ENCODE results near the gene GGN.
"Not testable (repeated sequence)": the region's sequence is repeated elsewhere in the genome, so short reads cannot be mapped to it uniquely, and the experiment has no call there.

Gene GGN

DNA sequence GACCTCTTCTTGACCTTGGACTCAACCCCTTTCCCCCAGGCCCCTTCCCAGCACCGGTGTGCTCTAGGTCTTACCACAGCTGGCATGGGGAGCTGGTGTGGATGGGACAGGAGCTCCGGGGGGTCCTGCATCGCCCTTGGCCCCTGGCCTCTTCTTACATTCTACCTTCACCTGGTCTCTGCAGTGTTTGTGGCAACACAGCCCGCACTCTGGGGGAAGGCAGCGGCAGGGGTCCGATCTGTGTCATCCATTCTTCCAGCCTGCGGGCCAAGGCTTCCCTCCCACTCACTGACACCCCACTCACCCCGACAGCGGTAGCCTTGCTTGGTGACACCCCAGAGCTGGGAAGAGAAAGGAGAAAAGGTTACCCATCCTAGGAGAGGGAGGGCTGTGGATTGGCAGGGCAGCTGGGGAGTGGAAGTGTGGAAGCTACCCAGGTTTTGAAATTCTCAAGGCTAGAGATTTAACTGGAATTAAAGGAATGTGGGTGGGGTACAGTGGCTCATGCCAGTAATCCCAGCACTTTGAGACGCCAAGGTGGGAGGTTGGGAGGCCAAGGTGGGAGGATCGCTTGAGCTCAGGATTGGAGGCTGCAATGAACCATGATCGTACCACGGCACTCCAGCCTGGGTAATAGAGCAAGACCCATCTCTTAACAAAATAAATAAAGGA, 23.3 kb upstream of the GGN start:
- DNase-seq (ENCODE audit: low read depth), result no peak

DNA sequence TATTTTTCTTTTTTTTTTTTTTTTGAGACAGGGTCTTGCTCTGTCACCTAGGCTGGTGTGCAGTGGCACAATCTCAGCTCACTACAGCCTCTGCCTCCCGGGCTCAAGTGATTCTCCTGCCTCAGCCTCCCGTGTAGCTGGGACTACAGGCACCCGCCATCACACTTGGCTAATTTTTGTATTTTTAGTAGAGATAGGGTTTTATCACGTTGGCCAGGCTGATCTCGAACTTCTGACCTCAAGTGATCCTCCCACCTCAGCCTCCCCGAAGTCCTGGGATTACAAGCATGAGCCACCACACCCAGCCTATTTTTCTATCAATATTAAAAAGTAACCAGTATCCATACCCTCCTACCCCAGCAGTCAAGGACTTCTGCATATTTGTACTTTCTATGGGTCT, 22.6 kb upstream of the GGN start:
- DNase-seq (ENCODE audit: low read depth), result not testable (repeated sequence)

DNA sequence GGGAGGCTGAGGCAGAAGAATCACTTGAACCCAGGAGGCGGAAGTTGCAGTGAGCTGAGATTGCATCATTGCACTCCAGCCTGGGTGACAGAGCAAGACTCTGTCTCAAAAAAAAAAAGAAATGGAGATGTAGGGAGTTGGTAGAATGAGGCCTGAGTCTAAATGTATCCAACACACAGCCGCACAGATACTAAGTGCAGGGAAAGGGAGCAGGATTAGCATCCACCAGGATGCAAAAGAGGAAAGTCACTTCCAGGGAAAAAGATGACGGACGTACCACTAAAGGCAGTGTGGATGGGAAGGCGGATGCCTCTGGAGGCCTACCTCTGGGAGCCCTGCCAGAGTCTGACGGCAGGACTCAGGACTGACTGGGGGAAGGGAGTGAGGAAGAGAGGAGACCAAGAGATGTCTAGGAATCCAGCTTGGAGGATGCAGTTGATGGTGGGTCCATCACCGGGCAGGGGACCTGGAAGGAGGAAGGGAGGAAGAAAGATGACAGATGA, 21.8 kb upstream of the GGN start:
- DNase-seq (ENCODE audit: low read depth), result no peak

DNA sequence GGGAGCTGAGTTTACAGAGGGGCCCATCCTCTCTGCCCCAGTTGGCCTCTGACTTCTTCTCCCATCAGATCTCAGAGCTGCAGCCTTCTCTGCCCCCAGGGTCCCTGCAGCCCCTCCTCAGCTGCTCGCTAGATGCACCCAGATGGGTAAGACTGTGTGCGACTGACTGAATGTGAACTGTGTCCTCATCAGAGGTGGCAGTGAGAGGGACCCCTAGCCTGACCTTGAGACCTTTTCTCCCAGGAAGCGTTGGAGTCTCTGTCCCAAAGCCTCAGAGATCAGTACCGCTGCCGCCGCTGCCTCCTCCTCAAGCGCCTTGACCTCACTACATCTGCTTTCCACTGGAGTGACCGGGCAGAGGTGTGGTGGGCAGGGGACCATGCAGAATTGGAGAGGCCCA, 17.4 kb upstream of the GGN start:
- no peak for DNase-seq (ENCODE audit: low read depth)

DNA sequence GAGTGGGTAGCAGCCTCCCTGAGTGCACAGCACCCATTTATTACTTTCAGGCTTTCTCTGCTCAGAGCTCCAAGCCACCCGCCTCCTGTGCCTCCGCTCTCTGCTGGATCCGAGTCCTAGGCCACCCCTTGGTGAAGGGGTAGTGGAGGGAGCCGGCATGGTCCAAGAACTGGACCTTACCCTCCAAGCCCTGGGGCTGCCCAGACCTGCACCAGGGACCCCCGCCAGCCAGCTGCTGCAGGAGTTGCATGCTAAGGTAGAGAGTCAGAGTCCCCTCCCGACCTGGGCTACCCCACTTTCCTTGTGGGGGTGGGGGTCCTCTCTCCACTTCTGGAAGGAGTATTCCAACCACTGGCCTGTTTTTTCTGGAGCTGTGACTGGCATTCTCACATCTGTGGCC, 17.0 kb upstream of the GGN start:
- DNase-seq (ENCODE audit: low read depth), result no peak

DNA sequence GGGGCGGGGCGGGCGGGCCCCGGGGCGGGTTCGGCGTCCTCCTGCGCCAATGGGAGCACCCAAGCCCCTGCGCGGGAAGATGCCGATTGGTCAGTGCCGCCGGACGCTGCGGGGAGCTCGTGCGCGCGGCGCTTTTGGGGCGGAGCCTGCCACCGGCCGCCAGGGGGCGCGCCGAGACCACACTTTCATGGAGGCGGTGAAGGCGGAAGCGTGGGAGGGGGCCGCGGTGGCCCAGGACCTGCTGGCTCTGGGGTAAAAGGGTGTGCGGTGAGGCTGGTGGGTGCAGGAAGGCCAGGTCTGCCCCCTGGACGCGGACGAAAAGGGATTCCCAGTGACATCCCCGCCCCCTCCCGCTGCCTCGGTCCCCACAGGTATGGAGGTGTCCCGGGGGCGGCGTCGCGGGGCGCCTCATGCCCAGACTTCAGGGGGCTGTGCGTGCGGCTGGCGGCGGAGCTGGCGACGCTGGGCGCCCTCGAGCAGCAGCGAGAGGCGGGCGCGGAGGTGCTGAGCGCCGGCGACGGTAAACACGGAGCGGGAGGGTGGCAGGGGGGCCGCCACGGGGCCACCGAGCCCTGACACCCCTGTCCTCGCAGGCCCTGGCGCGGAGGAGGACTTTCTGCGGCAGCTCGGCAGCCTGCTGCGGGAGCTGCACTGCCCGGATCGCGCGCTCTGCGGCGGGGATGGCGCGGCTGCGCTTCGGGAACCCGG, 15.3 kb upstream of the GGN start, which contains the start of gene FAM98C:
Gene FAM98C (plus strand): TSS at position 127 of the 708 bp plus-strand sequence. CDS start 61 bp downstream, at position 188.
- peak; percentile 60 for DNase-seq (ENCODE audit: low read depth)

DNA sequence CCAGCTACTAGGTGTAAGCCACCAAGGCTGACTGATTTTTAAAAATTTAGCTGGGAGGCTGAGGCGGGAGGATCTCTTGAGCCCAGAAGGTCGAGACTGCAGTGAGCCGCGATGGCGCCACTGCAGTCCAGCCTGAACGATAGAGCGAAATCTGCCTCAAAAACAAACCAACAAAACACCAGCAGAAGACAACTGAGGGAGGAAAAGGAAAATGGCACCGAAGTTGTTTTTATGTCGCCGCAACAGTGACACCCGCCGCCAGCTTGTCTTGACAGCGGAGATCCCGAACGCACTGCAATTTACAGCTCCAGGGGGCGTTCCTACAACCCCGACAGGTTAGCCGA, 14.8 kb upstream of the GGN start:
- DNase-seq (ENCODE audit: low read depth), result no peak

DNA sequence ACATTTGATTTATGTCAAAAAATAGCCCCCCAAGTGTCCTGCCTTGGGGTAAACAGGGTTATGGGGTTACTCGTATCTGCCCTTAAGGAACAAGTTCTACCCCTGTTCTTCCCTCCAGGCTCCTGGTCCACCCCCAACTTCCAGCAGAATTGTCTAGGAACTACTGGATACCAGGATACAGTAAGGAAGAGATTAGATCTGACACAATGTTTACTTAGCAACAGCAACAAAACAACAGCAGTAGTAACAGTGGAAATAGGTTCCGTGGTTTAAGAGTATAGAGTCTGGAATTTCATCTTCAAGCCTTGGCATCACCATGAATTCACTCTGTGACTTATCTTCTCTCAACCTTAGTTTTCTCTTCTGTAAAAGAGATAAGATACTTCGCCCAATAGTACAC, 13.3 kb upstream of the GGN start:
- no peak for DNase-seq (ENCODE audit: low read depth)

DNA sequence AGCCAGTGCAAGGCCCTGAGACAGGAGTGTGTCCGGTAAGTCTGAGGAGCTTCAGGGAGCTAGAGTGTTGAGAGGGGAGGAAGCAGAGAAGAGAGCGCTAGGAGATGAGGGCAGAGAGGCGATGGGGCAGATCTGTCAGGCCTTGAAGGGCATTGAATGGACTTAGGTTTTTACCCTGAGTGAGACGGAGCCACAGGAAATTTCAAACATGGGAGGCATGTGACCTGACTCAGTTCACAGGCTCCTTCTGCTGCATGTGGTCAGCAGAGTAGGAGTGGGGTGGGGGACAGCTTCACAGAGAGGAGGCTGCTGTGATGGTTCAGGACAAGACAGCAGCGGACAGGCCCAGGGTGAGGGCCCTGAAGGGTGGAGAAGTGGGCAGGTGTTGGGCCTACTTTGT, 12.5 kb upstream of the GGN start:
- DNase-seq (ENCODE audit: low read depth), result no peak

DNA sequence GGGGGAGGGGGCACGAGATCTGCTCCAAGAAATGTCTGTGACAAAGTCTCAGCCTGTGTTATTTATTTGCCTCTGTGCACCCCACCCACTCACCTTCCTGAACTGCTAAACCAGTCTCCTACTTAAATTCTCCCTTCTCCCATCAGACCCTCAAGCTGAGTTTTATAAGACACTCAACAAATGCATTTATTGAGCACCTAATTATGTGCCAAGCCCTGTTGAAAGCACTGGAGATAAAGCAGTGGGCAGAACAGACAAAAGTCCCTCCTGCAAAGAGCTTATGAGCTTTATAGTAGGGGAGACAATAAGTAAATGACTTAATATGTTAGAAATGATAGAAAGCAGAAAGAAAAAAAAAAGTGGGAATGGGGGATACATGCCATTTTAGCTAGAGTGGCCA, 11.7 kb upstream of the GGN start:
- no peak for DNase-seq (ENCODE audit: low read depth)

DNA sequence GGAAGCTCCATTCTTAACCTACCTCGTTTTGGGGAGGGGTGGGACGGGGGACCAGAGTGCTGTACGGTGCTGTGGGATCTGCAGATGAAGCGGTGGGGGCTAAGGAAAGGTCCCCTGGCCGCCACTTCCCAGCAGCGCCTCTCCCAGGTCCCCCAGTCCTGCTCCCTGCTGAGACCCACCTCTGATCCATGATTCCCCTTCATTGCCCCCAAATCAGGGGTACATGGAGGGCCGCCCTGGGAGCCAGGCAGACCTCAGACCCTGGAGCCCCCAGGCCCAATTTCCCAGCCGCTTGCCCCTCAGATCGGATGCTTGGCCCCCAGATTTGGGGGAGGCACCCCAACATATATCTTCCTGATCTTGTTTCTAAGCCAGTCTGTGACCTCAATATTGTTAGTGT, 11.2 kb upstream of the GGN start:
- no peak for DNase-seq (ENCODE audit: low read depth)

DNA sequence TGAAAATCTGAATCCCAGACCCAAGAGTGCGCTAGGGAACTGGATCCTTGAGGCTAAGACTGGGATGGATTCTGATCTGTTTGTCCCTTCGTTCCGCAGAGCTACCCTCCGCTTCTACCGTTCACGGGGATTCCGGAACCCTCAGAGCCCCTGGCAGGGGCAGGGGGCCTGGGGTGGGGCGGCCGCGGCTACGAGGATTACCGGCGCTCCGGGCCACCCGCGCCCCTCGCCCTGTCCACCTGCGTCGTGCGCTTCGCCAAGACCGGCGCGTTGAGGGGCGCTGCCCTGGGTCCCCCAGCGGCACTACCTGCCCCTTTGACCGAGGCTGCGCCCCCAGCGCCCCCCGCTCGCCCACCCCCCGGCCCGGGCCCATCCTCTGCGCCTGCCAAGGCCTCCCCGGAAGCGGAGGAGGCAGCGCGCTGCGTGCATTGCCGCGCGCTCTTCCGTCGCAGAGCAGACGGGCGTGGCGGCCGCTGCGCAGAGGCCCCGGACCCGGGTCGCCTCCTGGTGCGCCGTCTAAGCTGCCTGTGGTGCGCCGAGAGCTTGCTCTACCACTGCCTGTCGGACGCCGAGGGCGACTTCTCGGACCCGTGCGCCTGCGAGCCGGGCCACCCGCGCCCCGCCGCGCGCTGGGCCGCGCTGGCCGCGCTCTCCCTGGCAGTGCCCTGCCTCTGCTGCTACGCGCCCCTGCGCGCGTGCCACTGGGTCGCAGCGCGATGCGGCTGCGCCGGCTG, 7.7 kb upstream of the GGN start:
- no peak for DNase-seq (ENCODE audit: low read depth)

DNA sequence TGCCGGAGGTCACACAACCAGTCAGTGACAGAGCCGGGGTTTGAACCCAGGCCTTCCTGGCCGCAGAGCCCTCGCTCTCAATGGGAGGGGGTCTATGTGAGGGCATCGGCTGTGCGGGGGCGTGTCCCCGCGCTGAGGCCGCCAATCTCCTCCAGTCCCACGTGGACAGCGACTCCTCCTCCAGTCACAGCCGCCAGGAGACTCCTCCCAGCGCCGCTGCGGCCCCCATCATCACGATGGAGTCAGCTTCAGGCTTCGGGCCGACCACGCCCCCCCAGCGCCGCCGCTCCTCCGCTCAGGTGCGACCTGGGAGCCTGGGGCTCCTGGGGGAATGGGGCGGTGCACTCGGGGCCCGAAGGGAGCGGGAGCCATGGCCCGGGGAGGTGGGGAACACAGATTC, 6.7 kb upstream of the GGN start:
- no peak for DNase-seq (ENCODE audit: low read depth)

DNA sequence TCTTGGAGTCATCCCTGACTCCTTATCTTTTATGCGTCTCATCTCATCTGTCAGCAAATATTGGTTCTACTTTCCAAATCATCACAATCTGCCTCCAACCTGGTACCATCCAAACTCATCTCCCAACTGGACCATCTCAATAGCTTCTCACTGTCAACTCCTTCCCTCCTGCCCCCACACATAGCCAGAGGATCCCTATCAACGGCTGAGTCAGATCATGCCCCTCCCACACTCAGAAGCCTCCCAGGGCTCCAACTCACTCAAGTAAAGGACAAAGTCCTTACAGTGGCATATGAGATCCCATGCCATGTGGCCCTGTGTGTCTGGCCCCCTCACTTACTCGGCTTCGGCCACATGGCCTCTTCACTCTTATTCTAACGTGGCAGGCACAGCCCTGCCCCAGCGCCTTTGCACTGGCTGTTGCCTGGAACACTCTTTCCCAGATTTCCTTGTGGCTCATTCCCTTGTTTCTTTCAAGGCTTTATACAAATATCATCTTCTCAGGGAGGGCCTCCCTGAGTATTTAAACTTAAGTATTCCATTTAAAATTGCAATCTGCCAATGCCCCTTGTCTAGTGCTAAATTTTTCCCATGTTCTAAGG, 5.0 kb upstream of the GGN start:
- DNase-seq (ENCODE audit: low read depth), result no peak

DNA sequence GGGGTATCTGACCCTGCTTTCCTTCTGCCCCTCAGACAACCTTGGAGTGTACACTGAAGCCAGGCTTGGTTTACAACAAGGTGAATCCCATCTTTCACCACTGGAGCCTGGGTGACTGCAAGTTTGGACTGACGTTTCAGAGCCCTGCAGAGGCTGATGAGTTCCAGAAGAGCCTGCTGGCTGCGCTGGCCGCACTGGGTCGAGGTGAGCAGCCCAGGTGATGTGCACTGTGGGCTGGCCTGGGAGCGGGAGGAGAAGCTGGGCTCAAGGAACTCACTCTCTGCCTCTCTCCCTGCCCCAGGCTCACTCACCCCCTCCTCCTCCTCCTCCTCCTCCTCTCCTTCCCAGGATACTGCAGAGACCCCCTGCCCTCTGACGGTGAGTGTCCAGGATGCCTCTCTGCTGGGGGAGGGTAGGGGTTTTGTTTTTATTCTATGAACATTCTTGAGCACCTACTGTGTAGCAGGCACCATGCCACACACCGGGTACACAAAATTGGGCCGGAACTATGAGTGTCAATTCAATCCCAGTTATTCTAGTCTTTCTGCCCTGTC, 4.2 kb upstream of the GGN start:
- DNase-seq (ENCODE audit: low read depth), result no peak

DNA sequence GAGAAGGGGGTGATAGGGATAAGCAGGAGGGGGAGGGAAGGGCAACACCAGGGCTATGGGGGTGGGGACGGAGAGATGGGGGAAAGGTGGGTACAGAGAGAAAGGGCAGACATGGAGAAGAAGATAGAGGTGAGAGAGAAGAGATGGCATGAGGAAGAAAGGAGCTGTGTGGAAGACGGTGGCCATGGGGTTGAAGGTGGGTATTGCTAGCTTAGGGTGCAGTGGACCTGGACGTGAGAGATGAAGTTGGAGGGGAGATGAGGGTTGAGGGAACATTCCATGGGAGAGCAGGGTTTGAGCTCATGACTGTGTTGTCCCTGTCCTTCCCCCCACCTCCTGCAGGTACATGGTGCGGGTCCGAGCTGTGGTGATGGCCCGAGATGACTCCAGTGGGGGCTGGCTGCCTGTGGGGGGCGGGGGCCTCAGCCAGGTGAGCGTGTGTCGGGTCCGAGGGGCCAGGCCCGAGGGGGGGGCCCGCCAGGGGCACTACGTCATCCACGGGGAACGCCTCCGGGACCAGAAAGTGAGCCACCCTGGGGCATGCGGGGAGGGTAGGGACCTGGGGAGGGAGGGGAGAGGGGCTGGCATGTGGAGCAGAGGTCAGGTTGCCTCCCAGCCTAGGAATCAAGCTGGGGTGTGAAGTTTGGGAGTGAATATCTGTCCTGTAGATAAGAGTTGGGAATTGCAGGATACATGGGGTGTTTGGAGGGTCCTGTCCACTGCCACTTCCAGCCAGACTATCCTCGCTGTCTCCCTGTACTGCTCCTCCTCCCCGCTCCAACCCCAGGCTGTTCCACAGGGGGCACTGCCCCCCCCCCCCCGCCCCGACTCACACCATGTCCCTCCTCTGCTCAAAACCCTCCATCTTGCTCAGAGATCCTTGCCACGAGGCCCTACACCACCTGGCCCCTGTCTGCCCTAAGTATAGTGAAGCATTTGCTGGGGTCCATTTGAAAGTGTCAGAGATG, 2.4 kb upstream of the GGN start:
- no peak for DNase-seq (ENCODE audit: low read depth)

DNA sequence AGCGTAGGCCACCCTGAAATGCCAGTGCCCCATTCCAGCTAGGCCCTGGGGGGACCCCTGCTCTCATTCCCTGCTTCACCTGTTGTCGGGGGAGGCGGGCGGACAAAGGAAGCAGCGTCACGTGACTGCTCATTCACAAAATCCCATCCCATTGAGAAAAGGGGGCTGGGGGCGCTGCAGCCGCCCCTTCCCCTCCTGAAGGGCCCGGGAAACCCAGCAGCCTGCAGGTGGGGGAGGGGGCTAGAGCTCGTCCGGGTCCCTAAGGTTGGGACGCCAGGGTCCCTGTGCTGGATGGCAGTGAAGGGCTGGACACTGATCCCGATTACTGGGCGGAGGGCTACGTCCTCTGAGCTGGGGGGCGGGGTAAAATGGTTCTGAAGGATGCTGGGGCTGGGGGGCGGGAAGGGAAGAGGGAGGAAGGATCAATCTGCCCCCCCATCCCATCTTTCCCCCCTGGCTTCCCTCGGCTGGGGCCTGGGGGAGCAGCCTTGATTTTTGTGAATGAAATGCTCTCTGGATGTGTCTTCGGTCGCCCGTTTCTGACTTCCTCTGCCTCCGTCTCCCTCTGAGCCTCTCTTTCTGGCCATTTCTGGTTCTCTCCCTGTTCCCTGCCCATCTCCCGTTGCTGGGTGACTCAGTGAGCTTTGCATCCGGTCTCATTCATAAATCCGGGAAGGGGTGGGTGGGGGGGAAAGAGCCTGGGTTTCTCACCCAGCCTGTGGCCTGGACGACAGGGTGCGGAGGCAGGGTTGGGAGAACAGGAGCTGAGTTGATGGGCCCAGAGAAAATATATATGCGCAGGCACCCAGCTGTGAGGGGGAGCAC, 1.5 kb upstream of the GGN start:
- DNase-seq (ENCODE audit: low read depth), result peak; percentile 38

DNA sequence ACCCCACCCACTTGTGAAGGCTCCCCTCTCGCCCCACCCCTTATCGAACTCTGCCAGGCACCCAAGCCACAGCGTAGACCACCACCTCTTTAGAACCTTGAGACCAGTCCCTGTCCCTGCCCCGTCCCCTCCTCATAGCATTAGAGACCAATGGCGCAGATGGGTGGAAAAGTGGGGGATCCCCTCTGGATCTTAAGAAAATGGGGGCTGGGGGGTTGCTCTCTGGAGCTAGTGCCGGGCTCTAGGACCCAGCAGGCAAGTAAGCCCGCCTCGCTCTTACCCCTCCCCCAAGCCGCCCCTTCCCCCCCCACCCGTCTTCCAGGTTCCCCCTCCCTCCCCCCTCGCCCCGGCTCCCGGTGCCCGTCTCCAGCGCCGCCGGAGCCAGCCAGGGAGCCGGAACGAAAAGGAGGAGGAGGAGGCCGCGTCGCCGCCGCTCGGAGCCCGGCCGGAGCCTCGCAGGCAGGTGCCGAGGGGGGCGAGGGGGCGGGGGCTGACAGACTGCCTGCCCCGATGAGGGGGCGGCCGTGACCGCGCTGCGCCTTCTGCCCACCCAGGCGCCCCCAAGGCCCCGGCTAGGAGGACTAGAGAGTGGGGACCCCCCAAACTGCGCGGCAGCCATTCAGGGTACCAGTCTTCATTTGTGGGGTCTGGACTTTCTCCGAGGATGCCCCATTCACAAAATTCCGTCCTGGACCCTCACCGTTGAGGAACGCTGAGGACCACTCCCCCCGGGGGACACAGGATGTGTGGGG, 691 bp upstream of the GGN start, which contains the start of gene SPRED3:
Gene SPRED3 (plus strand): TSS at position 349 of the 752 bp plus-strand sequence. CDS start 1,606 bp downstream, outside the sequence.
- DNase-seq (ENCODE audit: low read depth), result no peak

DNA sequence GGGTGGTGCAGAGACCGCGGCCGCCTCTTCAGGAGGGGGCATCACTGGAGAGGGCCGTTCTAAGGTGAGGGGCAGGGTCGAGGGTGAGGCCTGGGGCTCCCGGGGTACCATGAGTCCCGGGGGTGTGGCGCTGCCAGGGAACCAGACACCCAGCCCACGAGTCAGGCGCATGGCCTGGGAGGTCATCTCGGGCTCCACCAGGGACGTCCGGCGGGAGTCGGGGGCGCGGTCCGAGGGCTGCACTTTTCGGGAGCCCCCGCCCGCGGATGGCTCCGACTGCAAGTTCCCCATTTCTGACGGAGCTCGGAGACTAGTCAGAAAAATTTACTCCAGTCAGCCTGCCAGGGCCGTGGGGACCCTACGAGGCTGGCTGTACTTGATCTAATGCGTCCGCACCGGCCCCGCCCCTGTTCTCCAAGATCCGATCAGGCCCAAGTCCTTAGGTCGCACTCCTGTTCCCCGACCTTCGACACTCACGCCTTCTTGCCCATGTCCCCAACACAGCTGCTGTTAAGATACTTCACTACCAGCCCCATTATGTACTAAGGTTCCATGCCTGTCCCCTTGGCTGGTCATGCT, 774 bp downstream of the GGN start:
- DNase-seq (ENCODE audit: low read depth), result no peak

Data from GM04503 (cell line).